ENCODE results near the gene KCNJ18.
"Not testable (repeated sequence)": the region's sequence is repeated elsewhere in the genome, so short reads cannot be mapped to it uniquely, and the experiment has no call there.

Gene KCNJ18

DNA sequence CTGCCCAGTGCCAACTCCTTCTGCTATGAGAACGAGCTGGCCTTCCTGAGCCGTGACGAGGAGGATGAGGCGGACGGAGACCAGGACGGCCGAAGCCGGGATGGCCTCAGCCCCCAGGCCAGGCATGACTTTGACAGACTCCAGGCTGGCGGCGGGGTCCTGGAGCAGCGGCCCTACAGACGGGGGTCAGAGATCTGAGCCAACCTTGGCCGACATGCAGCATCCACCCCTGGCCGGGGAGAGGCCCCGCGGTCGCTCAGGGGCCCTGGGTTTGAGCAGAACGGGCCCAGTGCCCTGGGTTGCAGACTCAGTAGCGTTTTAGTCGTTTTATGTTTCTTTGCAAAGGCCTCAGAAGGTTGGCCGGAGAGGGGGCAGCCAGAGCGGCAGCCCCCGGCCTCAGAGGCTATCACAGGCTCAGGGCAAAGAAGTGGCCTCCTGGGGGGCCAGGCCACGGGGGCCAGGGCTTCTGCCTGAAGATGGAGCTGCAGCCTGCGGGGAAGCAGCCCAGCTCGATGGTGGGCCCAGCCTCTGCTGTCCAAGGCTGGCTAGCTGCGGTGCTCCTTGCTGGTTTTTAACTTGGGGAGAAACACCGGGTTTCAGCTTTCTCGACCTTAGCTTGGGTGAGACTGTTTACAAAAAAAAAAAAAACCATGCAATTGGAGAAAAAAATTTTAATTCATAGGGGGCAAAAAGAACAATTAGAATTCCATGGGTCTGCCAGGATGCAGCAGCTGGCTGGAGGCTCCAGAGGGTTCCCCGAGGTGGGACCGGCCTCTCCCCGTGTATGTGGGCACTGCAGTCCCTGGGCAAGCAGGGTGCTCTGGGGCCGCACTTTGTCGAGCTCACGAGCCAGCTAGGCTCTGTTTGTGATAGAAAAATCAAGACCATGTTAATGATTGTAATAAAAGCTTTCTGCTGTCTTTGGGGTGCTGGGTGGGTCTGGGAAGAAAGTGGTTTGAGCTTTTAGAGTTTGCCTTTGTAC, 11.9 kb downstream of the KCNJ18 start:
- DNase-seq (ENCODE audit: low read depth) = not testable (repeated sequence)

DNA sequence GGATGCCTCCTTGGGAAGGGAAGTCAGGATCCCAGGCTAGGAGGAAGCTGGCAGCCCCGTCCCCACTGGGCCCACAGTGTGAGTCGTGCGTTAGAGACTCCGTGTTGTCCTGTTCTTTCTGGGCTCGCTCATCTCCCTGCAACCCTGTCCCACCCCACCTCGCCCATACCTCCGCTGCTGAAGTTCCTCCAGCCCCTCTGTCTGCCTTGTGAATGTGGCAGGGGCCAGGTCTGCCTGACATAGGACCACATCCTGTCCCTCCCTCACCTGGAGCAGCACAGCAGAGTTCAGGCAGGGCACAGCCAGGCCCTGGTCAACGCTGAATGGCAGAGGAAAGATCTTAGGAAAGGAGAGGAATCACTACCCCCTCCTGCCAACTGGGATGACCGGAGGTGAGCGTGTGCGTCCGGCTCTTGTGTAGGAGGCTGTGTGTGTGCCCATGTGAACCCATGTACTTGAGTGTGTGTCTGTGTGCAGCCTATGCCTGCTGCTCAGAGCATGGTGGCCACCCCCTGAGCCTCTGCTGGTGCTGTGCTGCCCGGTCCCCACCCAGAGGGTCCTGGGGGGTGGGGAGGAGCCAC, 12.8 kb downstream of the KCNJ18 start:
- no peak for DNase-seq (ENCODE audit: low read depth)

DNA sequence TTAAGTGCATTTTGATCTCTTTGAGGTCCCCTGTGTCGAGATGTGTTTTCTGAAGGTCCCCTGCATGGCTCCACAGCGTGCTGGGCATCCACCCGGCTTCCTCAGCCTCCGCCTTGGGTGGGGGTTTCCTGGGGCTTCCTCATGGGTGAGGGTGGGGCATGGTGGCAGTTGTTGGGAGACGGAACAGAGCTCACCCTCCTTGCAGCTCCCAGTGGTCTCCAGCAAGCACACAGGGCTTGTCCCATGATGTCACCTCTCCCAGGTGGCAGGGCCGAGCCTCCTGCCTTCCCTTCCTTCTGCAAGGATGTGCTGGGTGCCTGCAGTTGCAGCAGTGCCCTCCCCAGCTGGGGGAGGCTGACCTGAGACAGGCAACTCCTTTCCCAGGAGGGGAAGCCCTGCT, 13.4 kb downstream of the KCNJ18 start:
- DNase-seq (ENCODE audit: low read depth) = not testable (repeated sequence)

DNA sequence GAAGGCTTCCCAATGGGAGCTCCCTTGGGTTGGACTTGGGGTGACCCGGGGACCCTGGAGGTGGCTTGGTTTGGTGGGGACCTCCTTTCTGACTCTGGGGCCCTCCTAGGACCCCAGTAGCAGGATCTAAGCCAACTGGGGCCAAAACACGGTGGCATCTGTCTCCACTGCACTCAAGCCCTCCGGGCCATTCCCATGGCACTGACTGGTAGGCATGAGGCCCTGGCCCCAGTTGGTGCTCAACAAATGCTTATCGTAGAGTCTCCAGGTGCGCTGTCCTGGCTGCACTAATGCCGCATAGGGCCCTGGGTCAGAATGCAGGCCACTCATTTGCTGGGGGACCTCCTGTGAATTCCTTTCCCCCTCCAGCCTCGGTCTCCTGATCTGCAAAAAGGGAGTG, 14.2 kb downstream of the KCNJ18 start:
- DNase-seq (ENCODE audit: low read depth) = not testable (repeated sequence)

DNA sequence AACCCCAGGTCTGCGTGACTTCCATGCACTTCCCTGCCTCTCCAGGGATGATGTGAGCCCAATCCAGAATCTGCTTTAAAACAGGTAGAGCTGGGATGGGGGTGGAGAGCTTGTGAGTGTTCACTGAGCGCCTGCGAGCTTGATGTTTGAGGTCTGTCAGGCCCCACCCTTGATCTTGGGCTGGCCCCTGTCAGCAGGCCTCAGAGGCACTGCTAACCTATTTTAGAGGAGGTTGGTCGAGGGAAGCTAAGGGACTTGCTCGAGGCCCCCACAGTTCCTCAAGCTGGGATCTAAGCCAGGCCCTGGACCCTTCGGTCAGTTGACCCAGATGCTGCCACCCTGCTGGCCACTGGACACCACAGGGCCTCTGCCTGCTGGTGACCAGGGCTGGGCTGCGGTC, 14.8 kb downstream of the KCNJ18 start:
- not testable (repeated sequence) for DNase-seq (ENCODE audit: low read depth)

DNA sequence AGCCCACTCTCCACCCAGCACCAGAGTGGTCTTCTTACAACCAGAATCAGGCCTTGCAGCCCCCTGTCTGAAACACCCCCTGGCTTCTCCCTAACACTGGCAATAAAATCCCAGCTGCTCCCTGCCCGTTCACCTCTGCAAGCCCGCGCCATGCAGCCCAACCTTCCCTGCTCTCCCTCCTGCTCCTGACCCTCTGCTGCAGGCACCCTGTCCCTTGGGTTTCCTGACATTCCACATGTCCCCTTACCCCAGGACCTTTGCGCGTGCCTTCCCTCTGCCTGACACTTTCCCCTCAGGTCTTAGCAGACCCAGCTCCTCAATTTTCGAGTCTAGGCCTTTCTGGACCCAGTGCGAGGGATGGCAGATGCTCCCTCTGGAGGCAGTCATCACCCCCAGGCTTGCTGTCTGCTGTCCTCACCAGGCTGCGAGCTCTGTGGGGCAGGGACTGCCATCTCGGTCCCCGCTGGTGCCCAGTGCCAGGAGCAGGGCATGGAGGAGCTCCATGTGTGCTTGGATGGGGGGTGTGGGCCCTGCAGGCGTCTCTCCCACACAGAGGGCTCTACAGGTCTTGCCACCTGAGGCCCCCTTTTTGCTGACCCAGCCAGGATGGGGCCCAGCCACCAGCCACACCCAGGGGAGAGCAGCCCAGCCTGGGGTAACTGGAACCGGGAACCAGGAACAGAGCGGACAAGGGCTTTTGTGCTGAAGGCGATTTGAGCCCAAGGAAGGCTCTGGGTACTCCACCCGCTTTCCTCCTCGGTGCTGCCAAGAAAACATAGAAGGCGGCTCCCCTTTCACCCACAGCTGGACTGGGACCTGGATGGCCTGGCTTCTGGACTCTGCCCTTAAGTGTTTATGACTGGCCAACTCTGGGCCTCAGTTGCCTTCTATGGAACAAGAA, 15.6 kb downstream of the KCNJ18 start:
- not testable (repeated sequence) for DNase-seq (ENCODE audit: low read depth)

DNA sequence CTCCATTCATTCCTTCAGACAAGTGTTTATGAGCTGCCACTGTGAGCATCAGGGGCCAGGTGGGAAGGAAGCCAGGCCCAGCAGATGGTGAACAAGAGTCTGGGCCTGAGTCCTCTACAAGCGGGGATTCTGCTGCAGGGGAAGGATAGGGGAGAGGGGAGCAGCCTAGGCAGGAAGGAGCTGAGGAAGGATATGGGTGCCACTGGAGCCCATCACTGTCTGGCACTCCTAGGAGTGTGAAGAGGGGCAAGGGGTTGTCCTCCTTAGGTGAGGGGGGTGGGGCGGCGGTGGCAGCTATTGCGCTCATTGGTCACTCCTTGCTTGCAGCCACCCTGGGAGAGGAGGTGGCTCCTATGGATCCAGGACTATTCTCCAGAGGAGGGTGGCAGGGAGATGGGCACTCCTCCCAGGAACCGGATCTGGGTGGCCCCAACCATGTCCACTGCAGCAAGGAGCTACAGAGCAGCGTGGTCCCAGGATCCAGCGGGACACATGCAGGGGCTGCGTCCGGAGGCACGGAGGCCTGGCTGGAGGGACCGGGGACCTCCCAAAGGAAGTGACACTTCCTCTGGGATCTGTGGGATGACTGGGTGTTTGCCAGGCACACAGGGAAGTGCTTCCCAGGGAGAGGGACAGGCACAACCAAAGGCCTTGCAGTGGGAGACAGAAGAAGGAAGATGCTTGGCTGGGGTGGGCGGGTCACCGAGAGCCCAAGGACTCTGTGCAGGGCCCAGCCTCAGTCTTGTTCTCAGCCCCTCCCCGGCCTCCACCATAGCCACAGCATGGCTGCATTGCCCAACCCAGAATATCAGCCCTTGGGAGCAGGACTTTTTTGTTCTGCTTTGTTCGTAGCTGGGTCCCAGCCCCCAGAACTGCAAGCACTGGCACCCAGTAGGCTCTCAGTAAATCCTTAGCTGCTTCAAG, 16.6 kb downstream of the KCNJ18 start:
- DNase-seq (ENCODE audit: low read depth) = not testable (repeated sequence)

DNA sequence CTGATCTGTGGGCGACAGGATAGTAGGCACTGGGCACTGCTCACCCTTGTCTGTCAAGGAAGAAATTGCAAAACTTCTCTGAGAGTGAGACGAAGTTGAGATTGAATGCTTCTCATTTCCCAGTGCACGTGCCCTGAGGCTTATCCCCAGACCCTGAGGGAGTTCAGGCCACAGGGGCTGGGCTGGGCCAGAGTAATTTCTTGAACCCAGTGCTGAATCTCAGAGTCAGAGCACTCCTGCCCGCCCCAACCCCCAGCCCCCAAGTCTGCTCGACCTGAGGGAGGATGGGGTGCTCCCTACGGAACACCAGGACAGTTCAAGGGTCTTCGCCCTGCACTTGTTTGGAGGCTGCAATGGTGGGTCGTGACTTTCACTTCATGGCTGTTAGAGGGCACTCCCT, 17.7 kb downstream of the KCNJ18 start:
- DNase-seq (ENCODE audit: low read depth) = not testable (repeated sequence)

DNA sequence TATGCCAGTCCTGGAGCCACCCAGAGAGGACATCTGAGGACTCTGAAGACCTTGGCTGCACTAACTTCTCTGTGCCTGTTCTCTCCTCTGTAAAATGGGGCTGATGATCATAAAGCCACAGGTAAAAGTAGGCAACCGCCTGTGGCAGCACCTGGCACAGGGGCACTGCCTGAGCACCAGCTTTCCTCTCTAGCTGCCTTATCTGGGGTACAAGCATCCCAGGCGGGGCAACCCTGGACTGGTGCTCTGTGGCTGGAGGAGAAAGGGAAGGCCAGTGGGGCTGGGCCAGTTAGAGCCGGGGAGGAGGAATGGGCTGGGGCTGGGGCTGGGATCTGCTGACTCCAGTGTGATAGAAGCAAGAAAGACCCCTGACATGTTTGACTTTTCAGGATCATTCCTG, 18.2 kb downstream of the KCNJ18 start:
- DNase-seq (ENCODE audit: low read depth) = not testable (repeated sequence)

DNA sequence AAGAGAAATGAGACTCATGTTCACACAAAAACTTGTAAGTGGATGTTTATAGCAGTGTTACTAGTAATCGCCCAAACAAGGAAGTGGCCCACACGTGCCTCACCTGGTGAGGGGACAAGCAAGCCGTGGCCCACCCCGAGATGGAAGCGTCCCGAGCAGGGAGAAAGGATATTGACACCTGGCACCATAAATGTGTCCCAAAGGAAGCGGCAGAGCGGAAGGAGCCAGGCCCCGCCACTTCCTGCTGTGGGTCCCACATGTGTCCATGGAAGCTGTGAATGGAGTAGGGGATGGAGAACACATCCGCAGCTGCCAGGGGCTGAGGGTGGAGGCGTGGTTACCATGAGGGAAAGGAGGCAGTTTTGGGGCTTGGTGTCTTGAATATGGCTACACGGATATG, 18.9 kb downstream of the KCNJ18 start:
- DNase-seq (ENCODE audit: low read depth) = no peak

DNA sequence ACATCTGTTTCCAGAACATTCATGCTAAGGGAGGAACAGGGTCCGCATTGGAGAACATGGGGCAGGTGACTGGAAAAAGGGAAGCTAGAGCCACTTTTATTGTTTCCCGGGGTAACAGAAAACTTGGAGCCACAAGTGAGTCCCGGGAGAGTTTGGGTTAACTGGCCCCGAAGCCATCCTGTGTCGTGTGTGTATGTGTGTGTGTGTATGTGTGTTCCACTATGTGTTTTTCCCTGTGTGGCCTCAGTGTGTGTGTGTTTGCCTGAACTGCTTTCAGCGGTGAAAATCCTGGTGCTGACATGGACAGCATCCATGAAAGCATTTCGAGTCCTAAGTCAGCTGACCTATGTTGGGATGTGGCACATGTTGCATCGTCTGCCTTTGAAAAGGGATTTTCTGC, 20.7 kb downstream of the KCNJ18 start:
- DNase-seq (ENCODE audit: low read depth) = not testable (repeated sequence)

DNA sequence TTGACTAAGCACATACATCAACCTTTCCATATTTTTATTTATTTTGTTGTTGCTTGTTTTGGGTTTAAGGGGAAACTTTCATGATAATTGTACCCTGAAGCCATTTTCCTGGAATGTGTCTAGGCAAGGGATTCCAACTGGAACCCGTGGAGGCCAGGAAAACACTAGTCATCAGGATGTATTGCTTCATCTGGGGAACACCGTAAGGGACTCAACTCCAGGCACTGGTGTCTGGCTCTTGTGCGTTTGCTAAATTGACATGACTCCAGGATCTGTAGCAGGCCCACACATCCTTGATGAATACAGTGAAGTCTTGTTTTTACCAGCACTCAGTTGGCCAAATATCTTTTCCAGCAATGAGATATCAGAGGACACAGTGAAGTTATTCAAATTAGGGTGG, 21.3 kb downstream of the KCNJ18 start:
- not testable (repeated sequence) for DNase-seq (ENCODE audit: low read depth)

DNA sequence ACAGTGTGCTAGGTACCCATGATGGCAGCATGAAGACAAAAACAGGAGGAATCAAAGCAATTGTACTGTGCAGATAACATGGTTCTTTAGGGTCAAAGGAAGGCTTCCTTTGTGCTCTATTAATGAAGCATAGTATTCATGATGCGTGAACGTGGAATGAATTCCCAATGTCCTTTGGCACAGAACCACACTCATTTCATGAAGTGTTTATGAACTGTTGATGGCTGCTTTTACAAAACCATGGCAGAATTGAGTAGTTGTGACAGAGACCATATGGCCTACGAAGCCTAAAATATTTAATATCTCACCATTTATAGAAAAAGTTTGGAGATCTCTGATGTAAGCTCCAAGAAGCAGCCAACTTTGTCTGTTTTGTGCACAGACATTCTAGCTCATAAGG, 22.4 kb downstream of the KCNJ18 start:
- not testable (repeated sequence) for DNase-seq (ENCODE audit: low read depth)

DNA sequence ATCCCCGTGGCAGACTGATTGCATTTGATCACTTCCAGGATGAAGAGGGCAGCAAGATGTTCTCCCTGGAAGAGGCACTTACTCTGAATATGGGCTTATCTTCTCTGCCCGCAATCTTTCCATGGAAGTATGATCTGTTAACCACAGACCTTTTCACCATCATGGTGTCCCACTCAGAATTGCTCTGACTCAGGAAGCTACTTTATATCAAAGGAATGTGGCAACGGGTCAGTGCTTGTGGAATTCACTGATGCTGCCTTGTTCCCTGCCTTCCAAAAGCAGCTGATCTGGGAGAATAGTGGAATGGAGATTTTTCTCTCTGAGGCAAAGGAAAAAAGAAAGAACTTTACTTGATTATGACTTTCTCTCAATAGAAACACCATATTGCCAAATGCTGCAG, 23.6 kb downstream of the KCNJ18 start:
- DNase-seq (ENCODE audit: low read depth) = peak; percentile 5

DNA sequence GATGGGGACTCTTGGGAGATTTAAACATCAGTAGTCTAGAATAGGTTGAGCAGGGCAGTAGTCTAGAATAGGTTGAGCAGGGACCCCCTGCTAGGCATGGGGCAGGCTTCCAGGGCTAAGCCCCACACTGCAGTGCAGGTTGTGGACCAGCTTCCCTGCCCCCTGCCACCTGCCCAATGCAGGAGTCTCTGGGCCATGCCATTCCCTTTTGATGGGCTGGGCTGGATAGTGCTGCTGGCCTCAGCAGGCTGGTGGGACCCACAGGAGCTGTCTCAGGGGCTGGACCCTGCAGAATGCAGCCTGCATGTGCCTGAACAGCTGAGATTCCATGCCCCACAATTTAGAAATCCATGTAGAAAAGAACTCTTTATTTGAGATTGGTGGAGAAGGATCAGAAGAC, 26.6 kb downstream of the KCNJ18 start:
- not testable (repeated sequence) for DNase-seq (ENCODE audit: low read depth)

DNA sequence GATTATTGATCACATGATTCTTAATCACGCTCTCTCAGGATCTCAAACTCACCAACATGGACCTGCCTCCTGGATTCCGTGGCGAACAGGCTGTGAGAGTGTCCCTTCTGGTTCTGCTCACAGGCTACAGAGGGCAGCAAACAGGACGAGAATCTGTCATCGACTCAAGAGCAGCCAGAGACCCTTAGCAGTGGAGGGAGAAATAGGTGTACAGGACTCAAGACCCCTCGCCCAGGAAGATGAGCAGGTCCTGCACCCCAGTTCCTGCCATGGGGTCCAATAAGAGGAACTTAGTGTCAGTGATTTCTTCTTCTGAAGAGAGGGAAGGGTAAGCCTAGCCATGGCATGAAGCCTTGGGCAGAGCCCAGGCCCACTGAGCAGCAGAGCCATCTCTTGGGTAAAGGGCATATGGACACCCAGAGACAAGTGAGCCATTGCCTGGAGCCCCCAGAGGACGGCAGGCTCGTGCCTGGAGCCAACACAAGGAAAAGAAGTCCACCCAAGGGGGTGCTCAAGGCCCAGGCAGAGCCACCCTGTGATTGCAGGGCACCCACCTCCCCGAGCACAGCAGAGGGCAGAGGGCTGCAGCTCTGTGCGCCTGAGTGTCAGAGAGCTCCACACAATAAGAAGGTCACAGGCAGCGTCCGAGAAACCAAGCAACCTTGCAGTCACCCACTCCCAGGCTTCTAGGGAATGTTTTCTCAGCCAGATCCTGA, 27.3 kb downstream of the KCNJ18 start:
- not testable (repeated sequence) for DNase-seq (ENCODE audit: low read depth)

DNA sequence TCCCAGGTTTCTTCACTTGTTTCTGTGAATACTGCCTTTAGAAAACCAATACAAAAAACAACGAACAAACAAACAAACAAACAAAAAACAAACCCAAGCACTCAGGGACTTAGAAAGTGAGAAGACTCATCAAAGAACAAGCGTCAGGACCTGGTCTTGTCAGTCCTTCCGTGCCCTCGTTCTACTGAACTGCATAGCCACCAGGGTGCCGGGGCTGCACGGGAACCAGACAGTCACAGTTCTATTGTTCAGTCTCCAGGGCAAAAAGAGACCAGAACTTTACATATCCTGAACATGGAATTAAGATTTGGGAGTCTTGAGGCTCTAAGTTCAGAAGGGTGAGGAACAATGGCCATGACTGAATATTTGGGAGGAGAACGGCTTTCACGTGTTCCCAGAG, 28.2 kb downstream of the KCNJ18 start:
- not testable (repeated sequence) for DNase-seq (ENCODE audit: low read depth)

DNA sequence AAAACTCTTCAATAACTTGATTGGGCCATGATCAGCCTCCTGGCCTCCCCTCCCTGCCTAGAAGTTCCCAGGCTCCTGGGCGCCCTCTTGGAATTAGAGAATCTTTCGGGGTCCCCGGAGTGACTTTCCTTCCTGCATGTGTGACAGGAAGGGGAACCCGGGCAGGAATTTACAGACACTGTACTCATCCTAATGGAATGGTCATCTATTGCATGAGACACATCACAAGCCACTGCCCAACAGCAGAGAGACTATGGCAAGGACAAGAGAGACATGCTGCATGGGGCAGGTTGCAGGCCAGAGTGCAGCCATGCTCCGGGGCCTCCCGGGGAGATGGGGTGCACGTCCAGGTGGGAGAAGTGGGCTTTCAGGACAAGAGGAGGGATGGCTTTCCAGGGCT, 29.9 kb downstream of the KCNJ18 start:
- DNase-seq (ENCODE audit: low read depth) = not testable (repeated sequence)

DNA sequence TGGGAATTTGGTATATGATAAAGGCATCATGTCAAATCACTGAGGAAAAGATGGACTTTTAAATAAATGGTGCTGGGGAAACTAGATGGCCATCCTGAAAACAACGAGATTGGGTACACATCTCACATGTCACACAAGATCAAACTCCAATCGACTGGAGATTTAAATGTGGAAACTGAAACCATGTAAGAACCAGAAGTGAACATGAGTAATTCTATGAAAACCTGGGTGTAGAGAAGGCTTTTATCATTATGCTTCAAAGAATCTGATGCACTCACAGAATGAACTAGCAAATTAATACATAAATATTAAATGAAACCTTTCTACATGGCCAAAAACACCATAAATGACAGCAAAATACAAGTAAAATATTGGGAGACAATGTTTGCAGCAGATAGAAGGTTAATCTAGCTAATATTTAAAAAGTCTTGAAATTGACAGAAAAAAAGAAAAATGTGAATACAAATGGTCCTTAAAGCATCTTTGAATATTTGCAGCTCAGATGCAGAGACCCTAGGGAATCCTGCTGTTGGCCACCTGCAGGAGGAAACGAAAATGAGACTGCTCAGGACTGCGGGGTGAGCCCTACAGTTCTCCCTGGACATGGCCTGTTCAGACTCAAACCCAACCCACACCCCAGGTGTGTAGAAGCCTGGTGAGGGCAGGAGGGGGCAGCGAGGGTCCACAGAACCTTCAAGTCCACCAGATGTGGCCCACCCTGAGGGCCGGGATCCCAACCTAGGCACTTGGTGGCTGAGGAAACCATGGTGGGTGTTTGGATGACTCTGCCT, 32.1 kb downstream of the KCNJ18 start:
- not testable (repeated sequence) for DNase-seq (ENCODE audit: low read depth)

DNA sequence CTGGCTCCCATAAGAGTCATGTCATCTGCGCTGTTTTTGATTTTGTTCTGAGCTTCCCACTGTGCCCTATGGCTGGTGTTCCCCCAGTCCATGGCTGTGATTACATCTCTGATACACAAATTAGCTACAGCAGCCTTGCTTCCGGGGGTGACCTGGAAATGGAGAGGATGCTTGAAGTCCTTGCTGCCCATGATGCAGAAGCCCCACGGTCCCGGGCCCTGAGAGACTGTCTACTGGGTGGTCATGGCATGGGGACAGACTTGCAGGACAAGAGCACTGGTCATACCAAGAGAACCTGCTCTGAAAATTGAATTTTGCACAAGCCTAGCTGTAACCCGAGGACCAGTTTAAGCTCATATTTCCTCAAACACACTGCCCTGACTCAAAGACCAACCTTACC, 38.8 kb downstream of the KCNJ18 start:
- DNase-seq (ENCODE audit: low read depth) = not testable (repeated sequence)
